OCI-LY1 (cell line): ENCODE results near the gene CACNA1I.

ENCODE experiments used
- H2AFZ ChIP-seq: fragments of 200-600 bp; sonication (generic), shearing (Covaris generic); 2 replicates; pipeline ENCODE4 v1.6.0; 2014; ENCODE audit warnings: antibody characterized with exemption, mild to moderate bottlenecking, low read length
- H3F3A ChIP-seq: fragments of 200-600 bp; sonication (generic), shearing (Covaris generic); 2 replicates; pipeline ENCODE4 v1.6.0; 2014; ENCODE audit warnings: mild to moderate bottlenecking, antibody characterized with exemption, low read length, moderate library complexity; ENCODE audit not compliant: insufficient read depth
- H3K27ac ChIP-seq: fragments of 200-600 bp; sonication (generic); 2 replicates; pipeline ENCODE4 v1.5.1; 2014; ENCODE audit warnings: low read length, mixed run types, mild to moderate bottlenecking, low read depth; ENCODE audit not compliant: poor library complexity, severe bottlenecking
- H3K27me3 ChIP-seq: fragments of 200-600 bp; sonication (generic); 2 replicates; pipeline ENCODE4 v1.6.0; 2014; ENCODE audit warnings: antibody characterized with exemption, mild to moderate bottlenecking, low read length, moderate library complexity; ENCODE audit not compliant: insufficient read depth
- H3K36me3 ChIP-seq: fragments of 200-600 bp; sonication (generic); 2 replicates; pipeline ENCODE4 v1.6.1; 2014; ENCODE audit warnings: mild to moderate bottlenecking, antibody characterized with exemption, low read length, moderate library complexity, mixed read lengths; ENCODE audit not compliant: insufficient read depth
- H3K4me1 ChIP-seq: fragments of 200-600 bp; sonication (generic); 2 replicates; pipeline ENCODE4 v1.5.1; 2014; ENCODE audit warnings: mild to moderate bottlenecking, low read length, moderate library complexity; ENCODE audit not compliant: insufficient read depth, severe bottlenecking
- H3K4me2 ChIP-seq: fragments of 200-600 bp; sonication (generic), shearing (Covaris generic); 2 replicates; pipeline ENCODE4 v1.6.1; 2014; ENCODE audit warnings: low read length
- H3K4me3 ChIP-seq: fragments of 200-600 bp; sonication (generic); 2 replicates; pipeline ENCODE4 v1.5.1; 2014; ENCODE audit warnings: low read length, low read depth, mild to moderate bottlenecking, mixed read lengths; ENCODE audit not compliant: poor library complexity, severe bottlenecking
- H3K79me2 ChIP-seq: fragments of 200-600 bp; shearing (Covaris generic); 2 replicates; pipeline ENCODE4 v1.6.1; 2016; ENCODE audit warnings: mixed run types, low read length, mixed read lengths; ENCODE audit not compliant: insufficient read depth
- H3K9ac ChIP-seq: fragments of 200-600 bp; sonication (generic), shearing (Covaris generic); 2 replicates; pipeline ENCODE4 v1.6.1; 2014; ENCODE audit warnings: mild to moderate bottlenecking, low read length, mixed read lengths
- H3K9me2 ChIP-seq: fragments of 200-600 bp; sonication (generic), shearing (Covaris generic); 2 replicates; pipeline ENCODE4 v1.6.1; 2014; ENCODE audit warnings: low read depth, mild to moderate bottlenecking, low read length, mixed read lengths
- H3K9me3 ChIP-seq: fragments of 200-600 bp; shearing (Covaris generic); 2 replicates; pipeline ENCODE4 v1.6.1; 2014; ENCODE audit warnings: low read length, mixed read lengths
- H4K20me1 ChIP-seq: fragments of 200-600 bp; sonication (generic), shearing (Covaris generic); 2 replicates; pipeline ENCODE4 v1.6.0; 2016; ENCODE audit warnings: mild to moderate bottlenecking, low read length; ENCODE audit not compliant: insufficient read depth
- CTCF ChIP-seq: fragments of 200-600 bp; sonication (generic), shearing (Covaris generic); IDR thresholded peaks from 2 replicates; pipeline ENCODE4 v1.5.1; 2017; ENCODE audit warnings: mild to moderate bottlenecking, antibody characterized with exemption, low read length, moderate library complexity, mixed read lengths
- EZH2 ChIP-seq: fragments of 200-600 bp; sonication (generic), shearing (Covaris generic); IDR thresholded peaks from 2 replicates; pipeline ENCODE4 v1.8.0; 2017; ENCODE audit warnings: borderline replicate concordance, mixed run types, mild to moderate bottlenecking, antibody characterized with exemption, low read length, moderate library complexity, mixed read lengths

CACNA1I gene

GRCh38 chr22:39713799-39714290 lies 143.3 kb downstream of the CACNA1I start:
- Histone ChIP-seq H3K9me3 (no peaks in the 10 kb centered on the region), H4K20me1 (no peaks in the 10 kb centered on the region), H2AFZ (no peak overlapping the region), H3K27ac (no peak overlapping the region), H3K9me2 (no peaks in the 10 kb centered on the region), H3K4me3 (no peak overlapping the region), H3K27me3 (0 out of 2 replicates have a peak, but pooled peaks cover 6% of the 10 kb centered on the region), H3K4me2 (no peak overlapping the region), H3K36me3 (no peaks in the 10 kb centered on the region), H3F3A (no peaks in the 10 kb centered on the region), H3K4me1 (no peaks in the 10 kb centered on the region), H3K9ac (no peak overlapping the region), H3K79me2 (no peaks in the 10 kb centered on the region)
- TF ChIP-seq CTCF = no peak
- TF ChIP-seq EZH2 = no peak

GRCh38 chr22:39714321-39714720 lies 143.8 kb downstream of the CACNA1I start:
- H3K27me3 ChIP-seq = 0 out of 2 replicates have a peak, but pooled peaks cover 6% of the 10 kb centered on the region
- H4K20me1 ChIP-seq = no peaks in the 10 kb centered on the region
- H3K36me3 ChIP-seq = no peaks in the 10 kb centered on the region
- no peaks in the 10 kb centered on the region for H3K9me2 ChIP-seq
- no peaks in the 10 kb centered on the region for H3K9me3 ChIP-seq
- TF ChIP-seq EZH2 (no peak), CTCF (no peak)
- no peaks in the 10 kb centered on the region for H3K79me2 ChIP-seq
- H3K4me1 ChIP-seq = no peaks in the 10 kb centered on the region
- no peak overlapping the region for H3K9ac ChIP-seq
- no peak overlapping the region for H2AFZ ChIP-seq
- H3F3A ChIP-seq = no peaks in the 10 kb centered on the region
- H3K4me2 ChIP-seq = no peak overlapping the region
- H3K27ac ChIP-seq = no peak overlapping the region
- H3K4me3 ChIP-seq = no peak overlapping the region

DNA sequence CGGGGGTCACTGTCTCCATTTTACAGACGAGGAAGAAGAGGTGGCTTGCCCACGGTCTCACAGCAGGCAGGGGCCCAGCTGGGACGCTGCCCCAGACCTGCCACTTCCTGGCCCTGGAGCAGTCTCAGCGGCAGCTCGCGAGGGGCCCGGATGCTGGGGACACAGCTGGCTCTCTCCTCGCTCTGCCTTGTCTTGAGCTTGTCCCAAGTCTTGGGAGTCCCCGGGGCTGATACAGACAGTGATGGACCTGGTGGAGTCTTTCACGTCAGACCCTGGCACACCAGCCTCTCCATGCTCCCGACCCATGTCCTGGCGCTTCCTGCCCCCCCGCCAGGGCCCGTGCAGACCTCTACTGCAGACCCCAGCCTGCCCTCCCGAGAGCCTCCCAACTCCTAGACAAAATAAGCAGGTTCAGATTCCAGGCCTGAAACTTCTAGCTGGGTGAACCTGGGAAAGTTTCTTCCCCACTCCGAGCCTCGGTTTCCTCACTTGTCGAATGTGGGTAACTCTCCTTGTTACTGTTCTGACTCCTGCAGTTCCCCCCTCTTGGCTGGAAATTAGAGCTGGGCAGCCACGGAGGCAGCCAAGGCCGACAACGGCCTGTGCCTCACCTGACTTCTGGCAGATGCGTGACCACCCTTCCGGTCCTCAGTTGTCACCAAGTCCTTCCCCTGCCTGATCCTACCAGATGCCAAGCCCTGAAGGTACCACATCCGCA lies 145.4 kb downstream of the CACNA1I start:
- Histone ChIP-seq H3K9me2 (no peaks in the 10 kb centered on the region), H3K27ac (no peak overlapping the region), H3K4me3 (no peak overlapping the region), H3K27me3 (no peaks in the 10 kb centered on the region), H4K20me1 (no peaks in the 10 kb centered on the region), H3K4me2 (no peak overlapping the region), H3F3A (no peaks in the 10 kb centered on the region), H3K9me3 (no peaks in the 10 kb centered on the region), H3K9ac (no peak overlapping the region), H3K4me1 (no peaks in the 10 kb centered on the region), H3K36me3 (no peaks in the 10 kb centered on the region), H3K79me2 (no peaks in the 10 kb centered on the region), H2AFZ (no peak overlapping the region)
- TF ChIP-seq CTCF (no peak), EZH2 (no peak)
